T-helper 1 cell treated with Interleukin-12 subunit alpha and Interleukin-12 subunit beta and Interleukin-4 antibody, amounts not matched to agents 30 μg/mL and 1 μg/mL, for 36 hours (primary cell): ENCODE data around the gene KLK3.
"Not testable (repeated sequence)": the region's sequence is repeated elsewhere in the genome, so short reads cannot be mapped to it uniquely, and the experiment has no call there.

Experiments used
- H3K27ac Mint-ChIP-seq: one replicate; pipeline ENCODE4 v1.8.0; 2021; ENCODE audit warnings: mild to moderate bottlenecking, mixed read lengths
- H3K27me3 Mint-ChIP-seq: one replicate; pipeline ENCODE4 v1.8.0; 2021; ENCODE audit warnings: low read depth, mixed read lengths
- H3K36me3 Mint-ChIP-seq: one replicate; pipeline ENCODE4 v1.8.0; 2021; ENCODE audit warnings: low read depth, mixed read lengths
- H3K4me1 Mint-ChIP-seq: one replicate; pipeline ENCODE4 v1.8.0; 2021; ENCODE audit warnings: low read depth, mixed read lengths
- H3K4me3 Mint-ChIP-seq: one replicate; pipeline ENCODE4 v1.8.0; 2021; ENCODE audit warnings: mild to moderate bottlenecking, moderate library complexity, mixed read lengths
- H3K9me3 Mint-ChIP-seq: one replicate; pipeline ENCODE4 v1.8.0; 2021; ENCODE audit warnings: mixed read lengths

Gene KLK3

GRCh38 chr19:50854636-50855410 is at the start of gene KLK3:
TSS of gene KLK3 (plus strand) at chr19:50854915. CDS start at chr19:50854956, 41 bp downstream.
- H3K27ac Mint-ChIP-seq = peak within 1 kb of the TSS; percentile 17

GRCh38 chr19:50808856-50809255 is 45.9 kb upstream of the KLK3 start:
- H3K9me3 Mint-ChIP-seq = no peaks in the 10 kb centered on the region
- peaks cover 13% of the 10 kb centered on the region for H3K4me1 Mint-ChIP-seq
- no peak overlapping the region for H3K4me3 Mint-ChIP-seq
- peaks cover 5% of the 10 kb centered on the region for H3K27me3 Mint-ChIP-seq
- no peak overlapping the region for H3K27ac Mint-ChIP-seq
- H3K36me3 Mint-ChIP-seq = peaks cover 2% of the 10 kb centered on the region

More at GRCh38 chr19:50854636-50855410, at the start of gene KLK3:
- Mint-ChIP-seq H3K36me3 (no peaks in the 10 kb centered on the region), H3K4me1 (no peaks in the 10 kb centered on the region), H3K27me3 (peaks cover 31% of the 10 kb centered on the region), H3K4me3 (no peak within 1 kb of the TSS), H3K9me3 (no peaks in the 10 kb centered on the region)

- H3K36me3 Mint-ChIP-seq, H3K4me1 Mint-ChIP-seq, H3K27ac Mint-ChIP-seq, H3K9me3 Mint-ChIP-seq, H3K4me3 Mint-ChIP-seq: not testable (repeated sequence)
- H3K27me3 Mint-ChIP-seq = peaks cover 19% of the 10 kb centered on the region
Observed at GRCh38 chr19:50811622-50812238, 43.0 kb upstream of the KLK3 start.

GRCh38 chr19:50812474-50812873 is 42.2 kb upstream of the KLK3 start:
- H3K4me1 Mint-ChIP-seq = peaks cover 6% of the 10 kb centered on the region
- no peaks in the 10 kb centered on the region for H3K36me3 Mint-ChIP-seq
- no peaks in the 10 kb centered on the region for H3K9me3 Mint-ChIP-seq
- H3K4me3 Mint-ChIP-seq = no peak overlapping the region
- no peak overlapping the region for H3K27ac Mint-ChIP-seq
- peaks cover 19% of the 10 kb centered on the region for H3K27me3 Mint-ChIP-seq

GRCh38 chr19:50814883-50815282 is 39.8 kb upstream of the KLK3 start:
- Mint-ChIP-seq H3K36me3 (no peaks in the 10 kb centered on the region), H3K27me3 (peaks cover 30% of the 10 kb centered on the region), H3K27ac (no peak overlapping the region), H3K4me1 (peaks cover 13% of the 10 kb centered on the region), H3K9me3 (no peaks in the 10 kb centered on the region), H3K4me3 (no peak overlapping the region)

- Mint-ChIP-seq H3K27ac (no peak overlapping the region), H3K4me1 (peaks cover 19% of the 10 kb centered on the region), H3K27me3 (peaks cover 35% of the 10 kb centered on the region), H3K9me3 (no peaks in the 10 kb centered on the region), H3K4me3 (no peak overlapping the region), H3K36me3 (no peaks in the 10 kb centered on the region)
Observed at GRCh38 chr19:50815439-50815838, 39.3 kb upstream of the KLK3 start.

GRCh38 chr19:50817941-50818858 is 36.5 kb upstream of the KLK3 start:
- peaks cover 51% of the 10 kb centered on the region for H3K27me3 Mint-ChIP-seq
- no peaks in the 10 kb centered on the region for H3K36me3 Mint-ChIP-seq
- peak overlapping the region; percentile 84 for H3K4me3 Mint-ChIP-seq
- H3K9me3 Mint-ChIP-seq = no peaks in the 10 kb centered on the region
- H3K27ac Mint-ChIP-seq = no peak overlapping the region
- H3K4me1 Mint-ChIP-seq = peaks cover 26% of the 10 kb centered on the region

- Mint-ChIP-seq H3K27ac (no peak overlapping the region), H3K36me3 (no peaks in the 10 kb centered on the region), H3K9me3 (no peaks in the 10 kb centered on the region), H3K4me3 (peak overlapping the region; percentile 84), H3K4me1 (peaks cover 26% of the 10 kb centered on the region), H3K27me3 (peaks cover 51% of the 10 kb centered on the region)
Observed at GRCh38 chr19:50818859-50819472, 35.7 kb upstream of the KLK3 start.

- H3K4me3 Mint-ChIP-seq = peak overlapping the region; percentile 5
- peaks cover 26% of the 10 kb centered on the region for H3K4me1 Mint-ChIP-seq
- H3K27me3 Mint-ChIP-seq = peaks cover 47% of the 10 kb centered on the region
- H3K36me3 Mint-ChIP-seq = no peaks in the 10 kb centered on the region
- H3K9me3 Mint-ChIP-seq = no peaks in the 10 kb centered on the region
- no peak overlapping the region for H3K27ac Mint-ChIP-seq
Observed at GRCh38 chr19:50819636-50820035, 35.1 kb upstream of the KLK3 start.

- no peaks in the 10 kb centered on the region for H3K36me3 Mint-ChIP-seq
- peaks cover 43% of the 10 kb centered on the region for H3K27me3 Mint-ChIP-seq
- no peak overlapping the region for H3K27ac Mint-ChIP-seq
- H3K4me3 Mint-ChIP-seq = peak overlapping the region; percentile 58
- H3K9me3 Mint-ChIP-seq = no peaks in the 10 kb centered on the region
- peaks cover 26% of the 10 kb centered on the region for H3K4me1 Mint-ChIP-seq
Observed at GRCh38 chr19:50820086-50820485, 34.6 kb upstream of the KLK3 start.

GRCh38 chr19:50820549-50821247 is 34.0 kb upstream of the KLK3 start:
- peaks cover 26% of the 10 kb centered on the region for H3K4me1 Mint-ChIP-seq
- H3K27me3 Mint-ChIP-seq = peaks cover 43% of the 10 kb centered on the region
- H3K9me3 Mint-ChIP-seq = no peaks in the 10 kb centered on the region
- H3K4me3 Mint-ChIP-seq = peak overlapping the region; percentile 58
- peak overlapping the region; percentile 4 for H3K27ac Mint-ChIP-seq
- no peaks in the 10 kb centered on the region for H3K36me3 Mint-ChIP-seq

GRCh38 chr19:50821248-50821612 is 33.5 kb upstream of the KLK3 start:
- Mint-ChIP-seq H3K27ac (no peak overlapping the region), H3K27me3 (peaks cover 39% of the 10 kb centered on the region), H3K4me1 (peaks cover 26% of the 10 kb centered on the region), H3K4me3 (no peak overlapping the region), H3K9me3 (no peaks in the 10 kb centered on the region), H3K36me3 (no peaks in the 10 kb centered on the region)

- no peak overlapping the region for H3K27ac Mint-ChIP-seq
- peaks cover 24% of the 10 kb centered on the region for H3K4me1 Mint-ChIP-seq
- H3K9me3 Mint-ChIP-seq = no peaks in the 10 kb centered on the region
- H3K4me3 Mint-ChIP-seq = no peak overlapping the region
- peaks cover 37% of the 10 kb centered on the region for H3K27me3 Mint-ChIP-seq
- H3K36me3 Mint-ChIP-seq = no peaks in the 10 kb centered on the region
Observed at GRCh38 chr19:50821622-50822021, 33.1 kb upstream of the KLK3 start.
